ENCODE data around the gene NELFA.
"Not testable (repeated sequence)": the region's sequence is repeated elsewhere in the genome, so short reads cannot be mapped to it uniquely, and the experiment has no call there.

The NELFA gene

GRCh38 chr4:2008671-2008920, 178 bp downstream of the NELFA start:
- no peak for DNase-seq
- Histone ChIP-seq H3K27ac (peak overlapping the region; percentile 99), H3K27me3 (replicated peaks) (no peaks in the 10 kb centered on the region), H3K4me3 (ENCODE audit: low read depth, low read length) (peak overlapping the region; percentile 100), H3K36me3 (replicated peaks) (peaks cover 4% of the 10 kb centered on the region)
- TF ChIP-seq CTCF (IDR thresholded peaks at IDR 0.05; ENCODE audit: low read depth, low read length, missing control alignments), result peak; percentile 1
- in situ Hi-C loops (cut with HindIII; ENCODE audit: low pct_ligation_motif_present, low sequenced_read_pairs), result no loop called here

- peaks cover 8% of the 10 kb centered on the region for H3K36me3 ChIP-seq (replicated peaks)
- peak overlapping the region; percentile 99 for H3K27ac ChIP-seq
- no peak for TF ChIP-seq CTCF (IDR thresholded peaks at IDR 0.05; ENCODE audit: low read depth, low read length, missing control alignments)
- no peaks in the 10 kb centered on the region for H3K27me3 ChIP-seq (replicated peaks)
- in situ Hi-C loops (cut with HindIII; ENCODE audit: low pct_ligation_motif_present, low sequenced_read_pairs), result no loop called here
- H3K4me3 ChIP-seq (ENCODE audit: low read depth, low read length), result peak overlapping the region; percentile 100
- no peak for DNase-seq
These were observed 737 bp downstream of the NELFA start for GRCh38 chr4:2007804-2008670.

- H3K36me3 ChIP-seq (replicated peaks), result peaks cover 8% of the 10 kb centered on the region
- no peaks in the 10 kb centered on the region for H3K27me3 ChIP-seq (replicated peaks)
- in situ Hi-C loops (cut with HindIII; ENCODE audit: low pct_ligation_motif_present, low sequenced_read_pairs), result no loop called here
- peak overlapping the region; percentile 100 for H3K4me3 ChIP-seq (ENCODE audit: low read depth, low read length)
- no peak for TF ChIP-seq CTCF (IDR thresholded peaks at IDR 0.05; ENCODE audit: low read depth, low read length, missing control alignments)
- DNase-seq, result no peak
- no peak overlapping the region for H3K27ac ChIP-seq
These were observed 1.7 kb downstream of the NELFA start for GRCh38 chr4:2006956-2007653.

- Histone ChIP-seq H3K36me3 (replicated peaks) (peaks cover 8% of the 10 kb centered on the region), H3K27me3 (replicated peaks) (no peaks in the 10 kb centered on the region), H3K27ac (no peak overlapping the region), H3K4me3 (ENCODE audit: low read depth, low read length) (no peak overlapping the region)
- DNase-seq, result no peak
- in situ Hi-C loops (cut with HindIII; ENCODE audit: low pct_ligation_motif_present, low sequenced_read_pairs), result no loop called here
- TF ChIP-seq CTCF (IDR thresholded peaks at IDR 0.05; ENCODE audit: low read depth, low read length, missing control alignments), result no peak
These were observed 2.4 kb downstream of the NELFA start for GRCh38 chr4:2006367-2006766.

- H3K36me3 ChIP-seq (replicated peaks); H3K27me3 ChIP-seq (replicated peaks); in situ Hi-C loops (cut with HindIII; ENCODE audit: low pct_ligation_motif_present, low sequenced_read_pairs); DNase-seq; H3K4me3 ChIP-seq (ENCODE audit: low read depth, low read length); H3K27ac ChIP-seq: not testable (repeated sequence)
These were observed 5.4 kb downstream of the NELFA start for GRCh38 chr4:2003361-2003760.

- H3K4me3 ChIP-seq (ENCODE audit: low read depth, low read length); H3K27ac ChIP-seq; DNase-seq; H3K36me3 ChIP-seq (replicated peaks); in situ Hi-C loops (cut with HindIII; ENCODE audit: low pct_ligation_motif_present, low sequenced_read_pairs); H3K27me3 ChIP-seq (replicated peaks): not testable (repeated sequence)
These were observed 9.5 kb downstream of the NELFA start for GRCh38 chr4:1999308-1999707.

All from brain microvascular endothelial cell (primary cell).